ENCODE results near the gene NAPA.

DNA sequence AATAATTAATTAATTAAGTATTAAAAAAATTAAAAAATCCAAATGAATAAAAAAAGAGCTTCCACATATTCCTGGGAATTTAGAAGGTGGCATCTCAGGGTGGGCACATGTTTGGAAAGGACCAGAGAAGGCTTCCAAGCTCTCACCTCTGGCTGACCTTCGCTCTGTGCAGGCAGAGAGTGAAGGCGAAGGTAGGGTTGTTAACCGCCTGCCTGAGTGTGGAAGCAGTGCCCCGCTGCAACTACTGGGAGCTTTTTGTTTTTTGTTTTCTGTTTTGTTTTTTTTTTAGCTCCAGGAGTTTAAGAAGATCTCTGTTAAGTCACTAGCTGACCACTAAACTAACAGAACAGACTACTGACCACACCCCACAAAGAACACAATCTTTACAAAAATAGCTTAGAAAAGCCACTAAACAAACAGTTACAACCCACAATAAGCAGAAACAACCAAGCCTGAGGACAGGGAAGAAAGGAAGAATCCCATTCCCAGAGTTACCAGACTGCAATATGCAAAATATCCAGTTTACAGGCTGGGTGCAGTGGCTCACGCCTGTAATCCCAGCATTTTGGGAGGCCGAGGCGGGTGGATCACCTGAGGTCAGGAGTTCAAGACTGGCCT lies 46.7 kb upstream of the NAPA start:
- TF ChIP-seq, protein P1, sequence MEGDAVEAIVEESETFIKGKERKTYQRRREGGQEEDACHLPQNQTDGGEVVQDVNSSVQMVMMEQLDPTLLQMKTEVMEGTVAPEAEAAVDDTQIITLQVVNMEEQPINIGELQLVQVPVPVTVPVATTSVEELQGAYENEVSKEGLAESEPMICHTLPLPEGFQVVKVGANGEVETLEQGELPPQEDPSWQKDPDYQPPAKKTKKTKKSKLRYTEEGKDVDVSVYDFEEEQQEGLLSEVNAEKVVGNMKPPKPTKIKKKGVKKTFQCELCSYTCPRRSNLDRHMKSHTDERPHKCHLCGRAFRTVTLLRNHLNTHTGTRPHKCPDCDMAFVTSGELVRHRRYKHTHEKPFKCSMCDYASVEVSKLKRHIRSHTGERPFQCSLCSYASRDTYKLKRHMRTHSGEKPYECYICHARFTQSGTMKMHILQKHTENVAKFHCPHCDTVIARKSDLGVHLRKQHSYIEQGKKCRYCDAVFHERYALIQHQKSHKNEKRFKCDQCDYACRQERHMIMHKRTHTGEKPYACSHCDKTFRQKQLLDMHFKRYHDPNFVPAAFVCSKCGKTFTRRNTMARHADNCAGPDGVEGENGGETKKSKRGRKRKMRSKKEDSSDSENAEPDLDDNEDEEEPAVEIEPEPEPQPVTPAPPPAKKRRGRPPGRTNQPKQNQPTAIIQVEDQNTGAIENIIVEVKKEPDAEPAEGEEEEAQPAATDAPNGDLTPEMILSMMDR (conservative IDR thresholded peaks at IDR 0.05): no peak
- TF ChIP-seq EZH2 (IDR thresholded peaks at IDR 0.05; ENCODE audit: low read depth): no peak

All from PC-9 (cell line).